ENCODE data around the gene AMOT. TPM values are rescaled to one million over a fixed set of nuclear protein-coding genes. Genes with fewer than 3 reads are reported as not detected.

Gene AMOT
- total and polyA plus RNA-seq, 2 of the 4 experiments (the other 2 are of a cell fraction), result 4.7 to 9.1 TPM

GRCh38 chrX:112798736-112799135, 41.9 kb downstream of the AMOT start:
- no peak for ATAC-seq (ENCODE audit: low read depth)
- Histone ChIP-seq H3K56ac (ENCODE audit: extremely low read depth, insufficient read depth, low read length) (no peak overlapping the region), H3K4me1 (ENCODE audit: control insufficient read depth, insufficient read depth, low read length) (no peaks in the 10 kb centered on the region), H3K9me1 (ENCODE audit: insufficient read depth, low read length) (no peaks in the 10 kb centered on the region), H3K14ac (replicated peaks; ENCODE audit: low read depth, low read length) (no peak overlapping the region), H3K18ac (ENCODE audit: low read depth, low read length) (no peak overlapping the region), H4K8ac (ENCODE audit: low read depth in 2 of 2, low read length in 2 of 2) (no peak overlapping the region), H2BK5ac (ENCODE audit: low read depth, low read length, poor library complexity, severe bottlenecking) (no peak overlapping the region), H2AK5ac (ENCODE audit: low read depth, low read length) (no peak overlapping the region), H4K91ac (ENCODE audit: insufficient read depth, low read depth, low read length) (no peak overlapping the region), H3K4me2 (ENCODE audit: low read depth, low read length) (no peak overlapping the region), H2BK120ac (ENCODE audit: low read depth, low read length) (no peak overlapping the region), H3K23ac (ENCODE audit: low read depth, low read length) (no peak overlapping the region), H3K79me1 (ENCODE audit: low read depth in 1 of 2, low read length in 2 of 2) (no peaks in the 10 kb centered on the region), H4K20me1 (ENCODE audit: insufficient read depth, low read length) (no peaks in the 10 kb centered on the region), H3K9ac (ENCODE audit: low read depth, low read length) (no peak overlapping the region), H3K4ac (ENCODE audit: low read depth, low read length) (no peak overlapping the region), H4K5ac (ENCODE audit: low read depth, low read length) (no peak overlapping the region), H2BK15ac (ENCODE audit: low read depth, low read length) (no peak overlapping the region), H3K36me3 (ENCODE audit: control insufficient read depth, insufficient read depth, low read length) (no peaks in the 10 kb centered on the region), H2AK9ac (replicated peaks; ENCODE audit: low read depth, low read length, poor library complexity) (no peak overlapping the region), H3K27me3 (ENCODE audit: control insufficient read depth, insufficient read depth, low read length) (no peaks in the 10 kb centered on the region), H2BK20ac (ENCODE audit: low read depth, low read length) (no peak overlapping the region), H3K4me3 (ENCODE audit: insufficient read depth, low read depth, low read length) (no peak overlapping the region), H3K9me3 (ENCODE audit: control insufficient read depth, insufficient read depth, low read length) (no peaks in the 10 kb centered on the region), H3K27ac (ENCODE audit: insufficient read depth, low read length) (no peak overlapping the region), H2AFZ (replicated peaks; ENCODE audit: low read length, poor library complexity) (no peak overlapping the region)
- WGBS, 2 experiments (ENCODE audit: extremely low coverage in 2 of 2, insufficient read length in 1 of 2), result no CpG with 5 or more reads among the region's 2 CpGs
- BruUV-seq (replicated peaks), result no TSS peak
- no peak for TF ChIP-seq FOS (IDR thresholded peaks at IDR 0.05; ENCODE audit: low read depth, low read length)
- no peak for TF ChIP-seq RAD21 (IDR thresholded peaks at IDR 0.05; ENCODE audit: low read length)
- no peak for TF ChIP-seq RFX5 (IDR thresholded peaks at IDR 0.05; ENCODE audit: low read depth, low read length)
- TF ChIP-seq POLR2A (IDR thresholded peaks at IDR 0.05; ENCODE audit: low read depth, low read length), result no peak
- TF ChIP-seq CEBPB (IDR thresholded peaks at IDR 0.05; ENCODE audit: low read depth, low read length), result no peak
- TF ChIP-seq RCOR1 (IDR thresholded peaks at IDR 0.05; ENCODE audit: insufficient replicate concordance, low read length), result no peak
- TF ChIP-seq CHD1 (IDR thresholded peaks at IDR 0.05; ENCODE audit: low read depth, low read length), result no peak
- no peak for TF ChIP-seq CTCF (conservative IDR thresholded peaks at IDR 0.05; ENCODE audit: low read depth, low read length)
- no peak for TF ChIP-seq MAFK (IDR thresholded peaks at IDR 0.05; ENCODE audit: low read depth, low read length)
- in situ Hi-C loops (cut with MboI; ENCODE audit: low sequenced_read_pairs) (no loop called here), intact Hi-C loops (cut with micrococcal nuclease) (no loop called here), dilution Hi-C loops (cut with HindIII; ENCODE audit: low sequenced_read_pairs, unreplicated experiment) (no loop called here)
- CTCF ChIA-PET, result no interaction called here
- no peak for DNase-seq
- POLR2A ChIA-PET (ENCODE audit: unreplicated experiment), result no interaction called here
